DND-41 (cell line): Measurements from ENCODE around the gene ITGA1.

Experiments used
- CTCF ChIP-seq: IDR thresholded peaks from 2 replicates; pipeline ENCODE4 v1.5.1; 2012; ENCODE audit warnings: borderline replicate concordance, low read length, moderate library complexity, mild to moderate bottlenecking; ENCODE audit not compliant: poor library complexity, severe bottlenecking; ENCODE audit errors: extremely low read depth
- EZH2 ChIP-seq: IDR thresholded peaks from 3 replicates; pipeline ENCODE4 v1.6.1; 2012; ENCODE audit warnings: borderline replicate concordance, low read depth, mild to moderate bottlenecking, moderate library complexity, low read length, inconsistent platforms; ENCODE audit not compliant: severe bottlenecking

- TF ChIP-seq CTCF (no peak), EZH2 (no peak)
Observed at GRCh38 chr5:52922384-52922783, 134.7 kb downstream of the ITGA1 start.
